Lung (tissue), 12 donors: ENCODE results near the gene TBX1. TPM values are rescaled to one million over a fixed set of nuclear protein-coding genes. Genes with fewer than 3 reads are reported as not detected.

ENCODE experiments used
- ATAC-seq: fragments of 200-7000 bp; cut with Tn5 transposase; one replicate; pipeline ENCODE4 v1.9.1; 2020; ENCODE audit warnings: moderate number of reproducible peaks; ENCODE audit not compliant: insufficient read depth, low FRiP score
- DNase-seq, 3 donors: peaks; one replicate each; pipeline ENCODE4 v3.0.0-alpha.2; 2013 to 2017
- H3K27ac ChIP-seq, 2 donors: one replicate each; pipeline ENCODE4 v1.5.1; 2013; ENCODE audit warnings: mild to moderate bottlenecking in 2 of 2, moderate library complexity in 2 of 2, control low read depth in 1 of 2, inconsistent platforms in 1 of 2, low read depth in 1 of 2, low read length in 1 of 2
- H3K27me3 ChIP-seq, 3 donors: one replicate each; pipeline ENCODE4 v1.5.1; 2013; ENCODE audit warnings: low read length in 2 of 3; ENCODE audit not compliant: control insufficient read depth in 3 of 3, insufficient read depth in 3 of 3
- H3K36me3 ChIP-seq, 4 donors: one replicate each; pipeline ENCODE4 v1.5.1; 2013; ENCODE audit warnings: low read length in 4 of 4, mild to moderate bottlenecking in 1 of 4, moderate library complexity in 1 of 4; ENCODE audit not compliant: control insufficient read depth in 4 of 4, insufficient read depth in 4 of 4
- H3K4me1 ChIP-seq, 5 donors: one replicate each; pipeline ENCODE4 v1.5.1; 2013; ENCODE audit warnings: low read length in 5 of 5, mild to moderate bottlenecking in 2 of 5, moderate library complexity in 1 of 5; ENCODE audit not compliant: control insufficient read depth in 5 of 5, insufficient read depth in 5 of 5
- H3K4me3 ChIP-seq: one replicate; pipeline ENCODE4 v1.5.1; 2013; ENCODE audit warnings: mild to moderate bottlenecking, control low read depth, moderate library complexity
- H3K9ac ChIP-seq, 2 donors: one replicate each; pipeline ENCODE4 v1.5.1; 2013; ENCODE audit warnings: low read length in 2 of 2, control low read depth in 1 of 2; ENCODE audit not compliant: insufficient read depth in 1 of 2
- H3K9me3 ChIP-seq, 4 donors: one replicate each; pipeline ENCODE4 v1.5.1; 2013; ENCODE audit warnings: low read length in 3 of 4, mild to moderate bottlenecking in 1 of 4, moderate library complexity in 1 of 4; ENCODE audit not compliant: control insufficient read depth in 4 of 4, insufficient read depth in 3 of 4
- WGBS, 2 donors: extraction: QIAGEN DNeasy Blood & Tissue Kit; methylation state at CpG; one replicate each; pipeline ENCODE4 v1.1.7; 2013; 5-methylcytosine and 5-hydroxymethylcytosine counted together
- polyA plus RNA-seq, 2 donors: library from polyadenylated mRNA; stranded (reverse); fragments of 200-250 nt; gene quantifications; one replicate each; pipeline ENCODE4 v1.2.1, GENCODE V29; 2013
- total RNA-seq, 2 donors: library from RNA; depleted of rRNA in 1 of 2; stranded (reverse); fragments of >200 nt in 1 of 2; gene quantifications; one replicate each; pipeline ENCODE4 v1.2.1, GENCODE V29; 2014 to 2021
- TF ChIP-seq, protein P1 (sequence below): IDR thresholded peaks from 2 replicates; pipeline ENCODE4 v1.5.1; 2012; ENCODE audit warnings: mild to moderate bottlenecking; ENCODE audit errors: control extremely low read depth, extremely low read depth
- donor health status: control.
- donor health status: control.
- donor health status: Bipolar disorder and iron deficiency.
- donor health status: healthy.
- donor health status: DM: yes; HTN: yes; CAD: no.

Gene TBX1
- total and polyA plus RNA-seq, 4 donors, result 2.3 to 19.3 (median 4.5) TPM

DNA sequence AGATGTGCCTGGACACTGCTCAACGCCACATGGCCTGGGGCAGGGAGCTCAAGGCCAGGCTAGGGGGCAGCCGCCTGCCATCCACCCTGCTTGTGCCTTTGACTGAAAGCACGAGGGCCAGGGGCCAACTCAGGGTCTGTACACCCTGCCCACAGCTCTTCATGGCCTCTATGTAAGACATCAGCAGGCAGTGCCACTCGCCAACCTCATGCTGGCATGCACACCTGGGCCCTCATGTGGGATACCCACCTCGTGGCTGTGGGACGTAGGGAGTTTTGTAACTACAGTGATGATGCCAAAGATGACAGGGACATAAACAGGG lies 25.6 kb downstream of the TBX1 start:
- peaks cover 0 to 4% (median 0%) of the 10 kb centered on the region in 4 donors for H3K36me3 ChIP-seq
- no peaks in the 10 kb centered on the region for H3K27me3 ChIP-seq
- TF ChIP-seq, protein P1, sequence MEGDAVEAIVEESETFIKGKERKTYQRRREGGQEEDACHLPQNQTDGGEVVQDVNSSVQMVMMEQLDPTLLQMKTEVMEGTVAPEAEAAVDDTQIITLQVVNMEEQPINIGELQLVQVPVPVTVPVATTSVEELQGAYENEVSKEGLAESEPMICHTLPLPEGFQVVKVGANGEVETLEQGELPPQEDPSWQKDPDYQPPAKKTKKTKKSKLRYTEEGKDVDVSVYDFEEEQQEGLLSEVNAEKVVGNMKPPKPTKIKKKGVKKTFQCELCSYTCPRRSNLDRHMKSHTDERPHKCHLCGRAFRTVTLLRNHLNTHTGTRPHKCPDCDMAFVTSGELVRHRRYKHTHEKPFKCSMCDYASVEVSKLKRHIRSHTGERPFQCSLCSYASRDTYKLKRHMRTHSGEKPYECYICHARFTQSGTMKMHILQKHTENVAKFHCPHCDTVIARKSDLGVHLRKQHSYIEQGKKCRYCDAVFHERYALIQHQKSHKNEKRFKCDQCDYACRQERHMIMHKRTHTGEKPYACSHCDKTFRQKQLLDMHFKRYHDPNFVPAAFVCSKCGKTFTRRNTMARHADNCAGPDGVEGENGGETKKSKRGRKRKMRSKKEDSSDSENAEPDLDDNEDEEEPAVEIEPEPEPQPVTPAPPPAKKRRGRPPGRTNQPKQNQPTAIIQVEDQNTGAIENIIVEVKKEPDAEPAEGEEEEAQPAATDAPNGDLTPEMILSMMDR, result no peak
- no peak overlapping the region for H3K4me3 ChIP-seq
- 86 to 92% methylated on average over 6 of the region's 6 CpGs for whole genome bisulfite sequencing, 2 donors
- no peak overlapping the region for H3K27ac ChIP-seq
- H3K4me1 ChIP-seq, result no peaks in the 10 kb centered on the region
- peaks cover 0 to 7% (median 0%) of the 10 kb centered on the region in 4 donors for H3K9me3 ChIP-seq
- DNase-seq (no peak), ATAC-seq (no peak)
- no peak overlapping the region for H3K9ac ChIP-seq

DNA sequence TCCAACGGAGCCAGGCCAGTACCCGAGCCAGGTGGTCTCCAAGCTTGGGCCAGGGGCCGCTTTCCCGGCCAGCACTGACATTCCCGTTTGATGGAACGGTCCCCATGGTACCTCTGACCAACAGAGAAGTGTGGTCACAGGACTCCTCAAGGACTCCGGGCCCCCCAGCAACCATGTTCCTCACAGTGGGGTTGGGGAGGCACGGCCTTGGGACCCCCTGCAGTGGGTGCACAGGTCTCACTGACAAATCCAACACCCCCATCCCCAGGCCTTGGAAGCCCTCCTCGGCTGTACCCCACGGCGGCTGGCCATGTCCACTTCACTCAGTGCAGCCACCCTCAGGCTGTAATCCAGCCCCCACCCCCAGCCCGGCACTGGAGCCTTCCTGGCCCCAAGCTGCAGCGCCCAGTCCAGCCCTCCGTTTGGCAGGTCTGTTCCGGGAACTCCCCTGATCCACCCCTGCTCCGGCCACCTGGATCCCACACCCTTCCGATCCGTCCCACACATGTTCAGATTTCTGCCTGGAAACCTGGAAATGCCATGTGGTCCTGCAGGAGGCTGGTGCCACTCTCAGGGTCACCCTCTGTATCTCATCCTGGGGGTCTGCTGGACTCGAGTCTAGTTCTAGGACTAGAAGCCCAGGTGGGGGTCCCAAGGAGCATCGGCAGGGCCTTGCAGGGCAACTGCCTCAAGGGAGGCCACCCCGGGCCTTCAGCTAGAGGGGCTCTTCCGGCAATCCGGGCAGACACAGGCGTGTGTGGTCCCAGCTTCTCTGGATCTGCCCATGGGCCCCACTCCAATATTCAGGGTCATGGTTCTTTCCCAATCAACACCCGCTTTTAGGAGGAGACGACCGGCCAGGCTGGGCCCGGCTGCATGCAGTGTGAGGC lies 26.6 kb downstream of the TBX1 start:
- Histone ChIP-seq H3K27me3 (no peaks in the 10 kb centered on the region), H3K9me3 (peaks cover 0 to 8% (median 0%) of the 10 kb centered on the region in 4 donors), H3K4me1 (no peaks in the 10 kb centered on the region), H3K9ac (no peak overlapping the region), H3K36me3 (peaks cover 0 to 4% (median 0%) of the 10 kb centered on the region in 4 donors), H3K4me3 (no peak overlapping the region), H3K27ac (no peak overlapping the region)
- 94 to 96% methylated on average over 28 of the region's 28 CpGs for WGBS, 2 donors
- TF ChIP-seq, protein P1, result no peak
- no peak for ATAC-seq
- DNase-seq, result no peak

DNA sequence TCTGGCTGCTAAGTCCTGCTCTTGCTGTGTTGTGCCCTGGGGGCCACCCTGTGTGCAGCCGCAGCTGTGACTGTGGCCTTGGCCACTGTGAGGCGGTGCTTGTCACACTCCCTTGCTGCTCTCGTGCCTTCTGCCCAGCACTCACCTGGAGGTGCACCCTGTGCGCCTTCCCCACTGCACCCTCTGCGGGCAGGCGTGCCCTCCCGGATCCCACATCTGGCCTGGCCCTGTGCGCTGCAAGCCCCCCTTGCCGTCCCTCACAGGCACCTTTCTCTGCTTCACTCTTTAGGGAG lies 27.2 kb downstream of the TBX1 start:
- Histone ChIP-seq H3K36me3 (peaks cover 0 to 4% (median 0%) of the 10 kb centered on the region in 4 donors), H3K27ac (no peak overlapping the region), H3K9me3 (peaks cover 0 to 9% (median 0%) of the 10 kb centered on the region in 4 donors), H3K4me3 (no peak overlapping the region), H3K9ac (no peak overlapping the region), H3K4me1 (no peaks in the 10 kb centered on the region), H3K27me3 (no peaks in the 10 kb centered on the region)
- TF ChIP-seq, protein P1, result no peak
- WGBS, 2 donors, result 95 to 100% methylated on average over 9 of the region's 9 CpGs
- ATAC-seq (no peak), DNase-seq (no peak)
